ENCODE data around the gene CD74.

GRCh38 chr5:150406103-150406722 lies 6.5 kb downstream of the CD74 start:
- TF ChIP-seq CTCF (IDR thresholded peaks at IDR 0.05 in 2 of 3, conservative IDR thresholded peaks at IDR 0.05 in 1 of 3; ENCODE audit: control insufficient read depth in 2 of 3, extremely low read depth in 1 of 3, insufficient read depth in 1 of 3, low read depth in 3 of 3, low read length in 3 of 3) (no peak), RCOR1 (conservative IDR thresholded peaks at IDR 0.05; ENCODE audit: low read depth, low read length) (no peak), HDAC2 (IDR thresholded peaks at IDR 0.05) (no peak), NFXL1 (IDR thresholded peaks at IDR 0.05; ENCODE audit: borderline replicate concordance) (no peak), POLR2A (IDR thresholded peaks at IDR 0.05; ENCODE audit: low read depth, low read length) (peak; percentile 3), CBX3 (IDR thresholded peaks at IDR 0.05; ENCODE audit: borderline replicate concordance, low read depth) (no peak), JUND (IDR thresholded peaks at IDR 0.05; ENCODE audit: low read depth, low read length) (no peak), SREBF1 (IDR thresholded peaks at IDR 0.05; ENCODE audit: low read length) (no peak)

Data from GM12878 (cell line).